ENCODE results near the gene PPP1CB.

GRCh38 chr2:28730641-28731146, 20.9 kb upstream of the PPP1CB start:
- TF ChIP-seq, protein P1, sequence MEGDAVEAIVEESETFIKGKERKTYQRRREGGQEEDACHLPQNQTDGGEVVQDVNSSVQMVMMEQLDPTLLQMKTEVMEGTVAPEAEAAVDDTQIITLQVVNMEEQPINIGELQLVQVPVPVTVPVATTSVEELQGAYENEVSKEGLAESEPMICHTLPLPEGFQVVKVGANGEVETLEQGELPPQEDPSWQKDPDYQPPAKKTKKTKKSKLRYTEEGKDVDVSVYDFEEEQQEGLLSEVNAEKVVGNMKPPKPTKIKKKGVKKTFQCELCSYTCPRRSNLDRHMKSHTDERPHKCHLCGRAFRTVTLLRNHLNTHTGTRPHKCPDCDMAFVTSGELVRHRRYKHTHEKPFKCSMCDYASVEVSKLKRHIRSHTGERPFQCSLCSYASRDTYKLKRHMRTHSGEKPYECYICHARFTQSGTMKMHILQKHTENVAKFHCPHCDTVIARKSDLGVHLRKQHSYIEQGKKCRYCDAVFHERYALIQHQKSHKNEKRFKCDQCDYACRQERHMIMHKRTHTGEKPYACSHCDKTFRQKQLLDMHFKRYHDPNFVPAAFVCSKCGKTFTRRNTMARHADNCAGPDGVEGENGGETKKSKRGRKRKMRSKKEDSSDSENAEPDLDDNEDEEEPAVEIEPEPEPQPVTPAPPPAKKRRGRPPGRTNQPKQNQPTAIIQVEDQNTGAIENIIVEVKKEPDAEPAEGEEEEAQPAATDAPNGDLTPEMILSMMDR (IDR thresholded peaks at IDR 0.05; ENCODE audit: poor library complexity): no peak
- no peak for TF ChIP-seq EZH2 (IDR thresholded peaks at IDR 0.05; ENCODE audit: borderline replicate concordance)

All from hepatocyte (in vitro differentiated cells).